Neural cell (in vitro differentiated cells): Measurements from ENCODE around the gene EVC. TPM values are rescaled to one million over a fixed set of nuclear protein-coding genes. Genes with fewer than 3 reads are reported as not detected.
A peak's percentile ranks its signal among the peaks of the same experiment; 100 is the strongest.

Experiments
- H2AFZ ChIP-seq: fragments of 200-600, 300-800 bp; sonication (generic), shearing (Covaris generic); 2 replicates; pipeline ENCODE4 v1.6.0; 2014; ENCODE audit warnings: low read depth, mild to moderate bottlenecking, antibody characterized with exemption, low read length, moderate library complexity
- H3F3A ChIP-seq: fragments of 200-600 bp; shearing (Covaris generic); 2 replicates; pipeline ENCODE4 v1.6.1; 2016; ENCODE audit warnings: mild to moderate bottlenecking, moderate library complexity, mixed read lengths, antibody characterized with exemption, low read length; ENCODE audit not compliant: insufficient read depth, poor library complexity, severe bottlenecking
- H3K27ac ChIP-seq: fragments of 200-600, 300-800 bp; sonication (generic), shearing (Covaris generic); 2 replicates; pipeline ENCODE4 v1.5.1; 2014; ENCODE audit warnings: mild to moderate bottlenecking, low read length, moderate library complexity
- H3K27me3 ChIP-seq: fragments of 300-800, 200-600 bp; sonication (generic), shearing (Covaris generic); 2 replicates; pipeline ENCODE4 v1.6.0; 2014; ENCODE audit warnings: mild to moderate bottlenecking, low read depth, low read length, moderate library complexity; ENCODE audit not compliant: insufficient read depth
- H3K36me3 ChIP-seq: fragments of 300-800, 200-600 bp; sonication (generic), shearing (Covaris generic); 2 replicates; pipeline ENCODE4 v1.5.1; 2014; ENCODE audit warnings: mild to moderate bottlenecking, antibody characterized with exemption, low read length, moderate library complexity; ENCODE audit not compliant: insufficient read depth
- H3K4me2 ChIP-seq: fragments of 300-800, 200-600 bp; sonication (generic), shearing (Covaris generic); 2 replicates; pipeline ENCODE4 v1.6.0; 2014; ENCODE audit warnings: mild to moderate bottlenecking, low read length
- H3K4me3 ChIP-seq: fragments of 300-800, 200-600 bp; sonication (generic), shearing (Covaris generic); 2 replicates; pipeline ENCODE4 v1.5.1; 2014; ENCODE audit warnings: mild to moderate bottlenecking, low read length, moderate library complexity
- H3K79me2 ChIP-seq: fragments of 200-600 bp; shearing (Covaris generic); replicated peaks from 2 replicates; pipeline ENCODE4 v1.6.0; 2014; ENCODE audit warnings: mild to moderate bottlenecking, low read length, moderate library complexity; ENCODE audit not compliant: insufficient read depth
- H3K9ac ChIP-seq: fragments of 300-800, 200-600 bp; sonication (generic), shearing (Covaris generic); 2 replicates; pipeline ENCODE4 v1.6.1; 2016; ENCODE audit warnings: mild to moderate bottlenecking, low read length, mixed read lengths
- H3K9me2 ChIP-seq: fragments of 200-600 bp; shearing (Covaris generic); 2 replicates; pipeline ENCODE4 v1.6.1; 2016; ENCODE audit warnings: mild to moderate bottlenecking, low read length, mixed read lengths; ENCODE audit not compliant: insufficient read depth
- H3K9me3 ChIP-seq: fragments of 200-600, 300-800 bp; sonication (generic), shearing (Covaris generic); 2 replicates; pipeline ENCODE4 v1.6.1; 2016; ENCODE audit warnings: mild to moderate bottlenecking, mixed run types, low read length, moderate library complexity, mixed read lengths
- H4K20me1 ChIP-seq: fragments of 200-600 bp; shearing (Covaris generic); 2 replicates; pipeline ENCODE4 v1.6.1; 2016; ENCODE audit warnings: mild to moderate bottlenecking, mixed run types; ENCODE audit not compliant: insufficient read depth
- CTCF ChIP-seq: fragments of 450-650 bp; IDR thresholded peaks from 2 replicates; pipeline ENCODE4 v1.5.1; 2014; ENCODE audit warnings: antibody characterized with exemption, mild to moderate bottlenecking, moderate library complexity; ENCODE audit not compliant: poor library complexity, severe bottlenecking
- EP300 ChIP-seq: fragments of 450-650 bp; conservative IDR thresholded peaks from 2 replicates; pipeline ENCODE4 v1.6.1; 2014; ENCODE audit warnings: antibody characterized with exemption, mild to moderate bottlenecking, moderate library complexity; ENCODE audit not compliant: poor library complexity, severe bottlenecking
- EZH2 ChIP-seq: fragments of 200-600, 300-800 bp; shearing (Covaris generic), sonication (generic); IDR thresholded peaks from 2 replicates; pipeline ENCODE4 v1.6.1; 2014; ENCODE audit warnings: antibody characterized with exemption, low read length, borderline replicate concordance, mild to moderate bottlenecking; ENCODE audit not compliant: insufficient read depth, poor library complexity, severe bottlenecking
- MXI1 ChIP-seq: fragments of 450-650 bp; conservative IDR thresholded peaks from 2 replicates; pipeline ENCODE4 v1.6.1; 2014; ENCODE audit warnings: antibody characterized with exemption, mild to moderate bottlenecking; ENCODE audit not compliant: poor library complexity, severe bottlenecking
- POLR2AphosphoS5 ChIP-seq: IDR thresholded peaks from 2 replicates; pipeline ENCODE4 v1.6.1; 2012
- RAD21 ChIP-seq: fragments of 450-650 bp; conservative IDR thresholded peaks from 2 replicates; pipeline ENCODE4 v1.6.1; 2014; ENCODE audit warnings: antibody characterized with exemption, mild to moderate bottlenecking, moderate library complexity
- REST ChIP-seq: IDR thresholded peaks from 2 replicates; pipeline ENCODE4 v1.6.1; 2012; ENCODE audit warnings: borderline replicate concordance
- SMC3 ChIP-seq: fragments of 450-650 bp; conservative IDR thresholded peaks from 2 replicates; pipeline ENCODE4 v1.6.1; 2014; ENCODE audit warnings: antibody characterized with exemption, mild to moderate bottlenecking, moderate library complexity; ENCODE audit not compliant: poor library complexity
- TAF1 ChIP-seq: IDR thresholded peaks from 2 replicates; pipeline ENCODE4 v1.6.1; 2012; ENCODE audit warnings: low read depth
- polyA plus RNA-seq: library from polyadenylated mRNA; depleted of rRNA; stranded (reverse); fragments of >200 nt; gene quantifications from 2 replicates; pipeline ENCODE4 v1.2.3, GENCODE V29; 2014

EVC gene
- polyA plus RNA-seq, 1 donor from 2014 or later = 0.48 TPM

- H3K27me3 ChIP-seq = no peaks in the 10 kb centered on the region
- H3K27ac ChIP-seq = peak overlapping the region; percentile 94
- H3K9me3 ChIP-seq = peaks cover 13% of the 10 kb centered on the region
- H3K9me2 ChIP-seq = no peaks in the 10 kb centered on the region
- H3K36me3 ChIP-seq = no peaks in the 10 kb centered on the region
- no peaks in the 10 kb centered on the region for H3K79me2 ChIP-seq
- TF ChIP-seq RAD21 = no peak
- TF ChIP-seq REST = no peak
- TF ChIP-seq MXI1 = no peak
- no peak for TF ChIP-seq EZH2
- TF ChIP-seq EP300 = no peak
- TF ChIP-seq CTCF = no peak
- TF ChIP-seq POLR2AphosphoS5 = no peak
- TF ChIP-seq TAF1 = no peak
- TF ChIP-seq SMC3 = no peak
- H4K20me1 ChIP-seq = no peaks in the 10 kb centered on the region
- H3K4me3 ChIP-seq = no peak overlapping the region
- peaks cover 6% of the 10 kb centered on the region for H3F3A ChIP-seq
- no peak overlapping the region for H3K4me2 ChIP-seq
- peak overlapping the region; percentile 59 for H3K9ac ChIP-seq
- no peak overlapping the region for H2AFZ ChIP-seq
Measured at GRCh38 chr4:5773271-5773555, 62.2 kb downstream of the EVC start.

- H2AFZ ChIP-seq = no peak overlapping the region
- H3K4me2 ChIP-seq = peak overlapping the region; percentile 79
- H3K79me2 ChIP-seq = no peaks in the 10 kb centered on the region
- peak overlapping the region; percentile 94 for H3K27ac ChIP-seq
- H4K20me1 ChIP-seq = no peaks in the 10 kb centered on the region
- no peaks in the 10 kb centered on the region for H3K9me2 ChIP-seq
- H3K27me3 ChIP-seq = no peaks in the 10 kb centered on the region
- H3K9ac ChIP-seq = peak overlapping the region; percentile 59
- peaks cover 13% of the 10 kb centered on the region for H3K9me3 ChIP-seq
- H3F3A ChIP-seq = peaks cover 6% of the 10 kb centered on the region
- no peak for TF ChIP-seq TAF1
- TF ChIP-seq SMC3 = peak; percentile 43
- TF ChIP-seq MXI1 = no peak
- TF ChIP-seq EP300 = peak; percentile 98
- peak; percentile 85 for TF ChIP-seq POLR2AphosphoS5
- peak; percentile 33 for TF ChIP-seq CTCF
- TF ChIP-seq REST = peak; percentile 75
- TF ChIP-seq EZH2 = no peak
- TF ChIP-seq RAD21 = peak; percentile 50
- H3K36me3 ChIP-seq = no peaks in the 10 kb centered on the region
- H3K4me3 ChIP-seq = peak overlapping the region; percentile 38
Measured at GRCh38 chr4:5774416-5775036, 63.5 kb downstream of the EVC start.
